GM19193 (cell line): ENCODE data around the gene AIRE.
A peak's percentile ranks its signal among the peaks of the same experiment; 100 is the strongest.

Experiments
- POLR2A ChIP-seq: IDR thresholded peaks from 4 replicates; pipeline ENCODE4 v1.6.1; 2011; ENCODE audit not compliant: insufficient read depth, insufficient read length; ENCODE audit errors: extremely low read depth

Gene AIRE

DNA sequence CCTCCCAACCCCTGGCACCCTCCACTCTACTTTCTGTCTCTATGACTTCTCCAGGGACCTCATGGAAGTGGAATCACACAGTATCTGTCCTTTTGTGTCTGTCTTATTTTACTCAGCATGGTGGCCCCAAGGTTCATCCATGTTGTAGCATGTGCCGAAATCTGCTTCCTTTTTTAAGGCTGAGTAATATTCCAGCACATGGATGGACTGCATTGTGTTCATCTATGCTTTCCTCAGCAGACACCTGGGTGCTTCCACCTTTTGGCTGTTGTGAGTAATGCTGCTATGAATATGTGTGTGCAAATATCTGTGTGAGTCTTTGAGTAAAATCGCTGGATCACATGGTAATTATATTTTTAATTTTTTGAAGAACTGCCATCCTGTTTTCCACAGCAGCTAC lies 12.6 kb downstream of the AIRE start:
- TF ChIP-seq POLR2A: no peak

DNA sequence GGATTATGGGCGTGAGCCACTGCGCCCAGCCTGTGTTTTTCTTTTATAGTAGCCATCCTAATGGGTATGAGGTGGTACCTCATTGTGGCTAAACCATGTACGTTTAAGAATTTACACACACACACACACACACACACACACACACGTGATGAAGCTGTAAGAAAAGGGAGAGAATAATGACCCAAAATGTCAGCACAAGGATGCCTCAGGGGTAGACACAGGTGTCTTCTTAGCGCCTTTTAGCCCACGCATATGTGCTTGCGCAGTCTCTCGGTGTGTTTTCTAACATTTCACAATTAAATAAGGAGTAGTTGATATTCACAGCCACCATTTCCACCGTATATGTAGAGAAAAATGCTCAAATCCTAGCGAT lies 13.4 kb downstream of the AIRE start:
- no peak for TF ChIP-seq POLR2A

DNA sequence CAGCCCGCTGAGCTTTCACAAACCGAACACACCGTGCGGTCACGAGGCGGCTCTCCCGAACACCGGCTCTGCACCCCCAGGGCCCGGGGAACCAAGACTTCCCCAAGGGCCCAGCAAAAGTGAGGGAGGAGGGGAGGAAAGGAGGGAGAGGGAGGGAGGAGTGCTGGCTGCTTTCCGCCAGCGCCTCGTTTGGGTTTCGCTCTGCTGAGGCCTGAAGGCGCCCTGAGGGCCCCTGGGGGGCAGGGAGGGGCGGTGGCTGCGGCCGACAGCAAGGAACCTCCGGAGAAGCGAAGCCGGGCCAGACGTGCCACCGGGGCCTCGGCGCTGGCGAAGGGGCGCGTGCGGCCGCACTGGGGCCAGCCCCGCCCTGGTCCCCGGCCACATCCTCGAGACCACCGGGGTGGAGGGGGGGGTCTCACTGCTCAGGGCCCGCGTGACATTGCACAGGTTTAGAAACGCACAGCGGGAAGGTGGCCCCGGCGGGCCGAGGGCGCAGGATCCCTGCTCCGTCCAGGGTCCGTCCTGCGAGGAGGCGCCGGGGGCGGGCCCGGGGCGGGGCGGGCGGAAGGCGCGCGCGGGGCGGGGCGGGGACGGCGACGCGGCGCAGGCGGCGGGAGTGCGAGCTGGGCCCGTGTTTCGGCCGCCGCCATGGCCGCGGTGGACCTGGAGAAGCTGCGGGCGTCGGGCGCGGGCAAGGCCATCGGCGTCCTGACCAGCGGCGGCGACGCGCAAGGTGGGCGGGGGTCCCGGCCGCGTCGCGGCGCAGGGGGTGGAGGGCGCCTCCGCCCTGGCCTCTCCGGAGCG lies 14.0 kb downstream of the AIRE start, which contains the start of gene PFKL:
PFKL (plus strand) TSS at position 596 of the 804 bp plus-strand sequence; CDS start at position 649, 53 bp downstream.
- TF ChIP-seq POLR2A: peak; percentile 70

DNA sequence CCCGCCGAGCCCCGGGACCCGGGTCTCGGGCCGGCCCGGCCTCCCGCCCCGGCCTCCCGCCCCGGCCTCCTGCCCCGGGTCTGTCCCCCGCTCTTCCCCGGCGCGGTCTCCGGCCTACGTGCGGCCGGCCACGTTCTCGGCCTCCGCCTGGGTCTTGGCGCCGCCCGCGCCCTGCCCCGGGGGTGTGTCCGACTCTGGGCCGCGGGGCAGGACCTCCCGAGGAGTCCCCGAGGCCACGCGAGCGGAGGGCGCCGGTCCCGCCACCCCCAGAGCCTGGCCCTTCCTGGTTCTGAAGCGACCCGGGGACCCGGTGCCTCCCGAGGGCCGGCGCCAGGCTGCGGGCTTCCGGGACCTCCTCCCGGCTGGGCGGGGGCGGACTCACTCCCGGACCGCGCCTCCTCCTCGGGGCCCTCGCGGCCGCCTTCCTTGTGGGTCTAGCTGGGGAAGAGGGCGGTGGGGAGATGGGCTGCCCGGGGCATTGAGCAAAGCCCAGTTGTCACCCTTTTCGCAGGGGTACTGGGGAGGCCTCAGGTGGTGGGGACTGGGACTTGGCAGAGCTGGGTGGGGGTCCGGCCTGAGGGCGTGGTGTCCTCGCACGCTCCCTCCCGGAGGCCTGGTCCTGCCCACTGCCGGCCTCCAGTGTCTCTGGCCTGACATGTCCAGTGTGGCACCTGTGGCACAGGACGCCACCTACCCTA lies 14.7 kb downstream of the AIRE start:
- peak; percentile 5 for TF ChIP-seq POLR2A

DNA sequence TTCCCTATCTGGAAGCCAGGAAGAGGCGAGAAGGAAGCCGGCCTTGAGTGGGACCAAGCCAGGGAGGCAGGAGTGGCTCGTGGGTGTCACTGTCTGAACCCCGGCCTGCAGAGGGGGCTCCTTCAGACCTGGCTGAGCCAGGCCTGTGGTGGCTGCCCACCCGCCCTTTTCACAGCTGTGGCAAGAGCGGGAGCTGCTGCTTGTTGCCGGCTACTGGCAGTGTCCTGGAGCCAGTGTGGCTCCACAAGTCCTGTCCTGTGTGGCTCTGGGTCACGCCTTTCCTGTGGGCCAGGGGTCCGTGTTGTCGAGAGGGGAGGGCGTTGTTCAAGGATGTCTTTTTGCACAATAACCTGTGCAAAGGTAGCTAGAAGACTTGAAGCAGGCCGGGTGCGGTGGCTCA lies 15.5 kb downstream of the AIRE start:
- TF ChIP-seq POLR2A: no peak

DNA sequence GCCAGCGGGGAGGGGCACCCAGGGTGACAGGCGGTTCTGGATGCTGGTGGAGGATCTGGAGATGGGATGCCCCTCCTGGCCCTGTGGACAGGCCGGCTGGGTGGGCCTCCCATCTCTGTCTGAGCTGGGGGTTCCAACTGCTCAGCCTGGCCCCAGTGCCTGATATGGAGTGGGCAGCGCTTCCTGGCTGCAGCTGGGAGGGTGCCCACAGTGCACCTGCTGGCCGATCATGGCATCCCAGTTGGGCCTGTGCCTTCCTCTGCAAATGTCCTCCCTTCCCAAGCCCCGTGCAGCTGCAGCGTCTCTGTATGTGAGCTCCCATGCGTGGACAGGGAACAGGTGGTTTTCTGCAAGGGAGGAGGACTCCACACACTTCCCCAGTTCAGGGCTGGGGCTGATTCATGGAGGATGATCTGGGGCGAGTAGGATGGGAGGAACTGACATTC lies 16.3 kb downstream of the AIRE start:
- TF ChIP-seq POLR2A: no peak

DNA sequence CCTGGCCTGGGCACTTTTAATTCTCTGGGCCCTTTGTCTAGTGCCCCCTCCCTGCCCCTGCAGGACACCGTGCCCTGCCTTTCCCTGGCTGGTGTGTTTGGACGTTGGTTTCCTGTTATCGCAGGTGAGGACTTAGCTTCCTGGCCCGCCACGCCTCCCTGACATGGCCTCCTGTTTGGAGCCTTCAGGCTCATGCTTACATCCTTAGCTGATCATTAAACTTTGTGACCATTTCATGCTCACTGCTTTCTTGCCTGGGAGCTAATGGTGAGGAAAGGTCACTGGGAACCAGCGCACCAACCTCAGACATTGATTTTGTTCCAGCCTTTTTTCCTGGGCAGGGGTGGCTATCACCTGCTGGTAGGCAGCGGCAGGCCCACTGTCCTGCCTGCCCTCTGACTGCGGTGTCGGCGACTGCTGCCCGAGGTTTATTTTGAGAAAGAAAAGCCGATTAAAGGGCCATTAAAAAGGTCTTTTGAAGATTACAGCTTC lies 17.9 kb downstream of the AIRE start:
- TF ChIP-seq POLR2A: no peak

DNA sequence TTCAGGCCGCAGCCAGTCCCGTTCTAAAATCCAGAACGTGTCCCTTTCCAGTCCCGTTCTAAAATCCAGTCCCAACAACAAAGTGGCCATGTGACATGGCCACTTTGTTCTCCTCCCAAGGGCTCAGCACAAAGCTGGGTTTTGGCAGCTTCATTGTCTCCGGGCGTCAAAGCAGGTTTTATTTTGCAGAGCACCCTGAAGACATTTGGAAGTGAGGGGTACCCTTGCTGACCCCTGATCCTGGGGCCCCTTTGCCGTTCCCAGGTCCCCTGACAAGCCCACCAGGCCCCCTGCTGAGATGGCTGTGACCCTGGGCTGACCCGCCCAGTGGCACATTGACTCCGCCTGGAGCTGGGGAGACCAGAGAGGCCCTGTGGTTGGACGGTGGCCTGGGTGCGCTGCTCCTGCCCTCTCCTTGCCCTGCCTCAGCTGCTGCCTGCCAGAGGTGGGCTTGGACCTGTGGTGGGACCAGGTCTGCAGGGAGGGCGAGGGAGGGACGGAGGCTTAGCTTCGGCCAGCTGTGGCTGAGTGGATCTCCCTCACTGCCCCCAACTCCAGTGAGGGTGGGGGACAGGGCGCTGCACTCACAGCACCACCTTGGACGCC lies 18.4 kb downstream of the AIRE start:
- no peak for TF ChIP-seq POLR2A

DNA sequence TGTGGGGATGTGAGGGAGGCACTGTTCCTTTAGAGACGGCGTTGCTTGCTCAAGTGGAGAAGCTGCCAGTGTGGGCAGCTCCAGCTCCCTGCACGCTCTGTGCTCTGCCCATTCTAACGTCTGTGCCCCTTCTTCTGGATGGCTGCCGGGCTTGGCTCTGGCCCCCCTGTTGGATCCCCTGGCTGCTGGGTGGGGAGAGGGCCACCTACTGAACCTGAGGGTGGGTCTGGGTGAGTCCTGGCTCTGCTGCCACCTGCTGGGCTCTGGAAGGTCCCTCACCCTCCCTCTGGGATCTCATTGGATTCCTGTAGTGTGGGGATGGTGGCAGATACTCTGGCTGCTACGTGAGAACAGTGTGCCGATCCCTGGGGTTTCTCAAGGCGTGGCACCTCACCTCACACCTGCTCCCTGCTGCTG lies 19.2 kb downstream of the AIRE start:
- no peak for TF ChIP-seq POLR2A

DNA sequence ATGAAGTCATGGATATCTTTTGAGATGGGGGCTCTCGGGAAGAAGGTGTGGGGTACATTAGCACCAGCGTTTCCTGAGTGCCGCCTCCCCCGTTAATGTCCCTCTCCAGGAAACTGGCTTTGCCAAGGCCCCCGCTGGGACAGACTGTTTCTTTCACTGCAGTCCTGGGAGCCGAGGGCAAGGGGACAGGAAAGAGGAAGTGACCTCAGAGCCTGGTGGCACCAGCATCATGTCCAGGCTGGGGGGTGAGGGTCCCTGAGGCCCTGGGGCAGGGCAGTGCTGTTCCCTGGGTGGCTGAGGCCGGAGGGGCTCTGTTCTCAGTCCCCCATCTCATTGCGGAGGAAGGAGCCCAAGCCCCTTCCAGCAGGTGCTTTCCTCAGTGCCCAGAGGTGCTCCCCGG lies 20.0 kb downstream of the AIRE start:
- no peak for TF ChIP-seq POLR2A

DNA sequence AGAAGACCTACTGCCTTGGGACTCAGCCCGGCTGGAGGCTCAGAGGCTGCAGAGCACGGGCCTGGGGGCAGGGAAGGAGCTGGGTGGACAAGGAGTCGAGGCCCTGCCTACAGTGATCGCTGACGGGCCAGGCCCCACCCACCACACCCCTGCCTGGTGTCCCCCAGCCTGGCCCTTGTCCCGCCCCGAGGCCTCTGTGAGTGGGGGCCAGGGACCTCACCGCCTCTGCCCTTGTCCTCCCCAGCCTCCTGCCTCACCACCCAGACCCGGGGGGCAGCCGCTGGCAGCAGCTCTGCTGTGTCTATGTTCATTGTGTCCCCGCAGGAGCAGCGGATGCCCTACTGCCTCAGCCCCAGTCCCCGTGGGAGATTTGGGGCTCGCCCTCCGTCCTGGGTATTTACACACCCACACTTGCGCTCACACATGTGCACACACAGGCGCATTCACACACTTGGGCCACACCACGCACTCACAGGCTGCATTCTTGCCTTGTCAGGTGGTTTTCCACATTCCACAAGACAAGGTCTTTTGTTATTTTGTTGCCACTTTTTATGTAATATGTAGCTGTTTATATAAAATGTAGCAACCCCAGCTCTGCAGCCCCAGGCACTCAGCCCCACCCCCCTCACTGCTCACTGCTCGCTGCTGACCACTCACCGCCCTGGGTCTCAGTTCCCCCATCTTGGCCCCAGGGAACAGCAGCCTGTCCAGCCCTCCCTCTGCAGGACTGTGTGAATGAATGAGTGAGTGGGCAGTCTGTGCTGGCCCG lies 21.4 kb downstream of the AIRE start:
- TF ChIP-seq POLR2A: no peak

DNA sequence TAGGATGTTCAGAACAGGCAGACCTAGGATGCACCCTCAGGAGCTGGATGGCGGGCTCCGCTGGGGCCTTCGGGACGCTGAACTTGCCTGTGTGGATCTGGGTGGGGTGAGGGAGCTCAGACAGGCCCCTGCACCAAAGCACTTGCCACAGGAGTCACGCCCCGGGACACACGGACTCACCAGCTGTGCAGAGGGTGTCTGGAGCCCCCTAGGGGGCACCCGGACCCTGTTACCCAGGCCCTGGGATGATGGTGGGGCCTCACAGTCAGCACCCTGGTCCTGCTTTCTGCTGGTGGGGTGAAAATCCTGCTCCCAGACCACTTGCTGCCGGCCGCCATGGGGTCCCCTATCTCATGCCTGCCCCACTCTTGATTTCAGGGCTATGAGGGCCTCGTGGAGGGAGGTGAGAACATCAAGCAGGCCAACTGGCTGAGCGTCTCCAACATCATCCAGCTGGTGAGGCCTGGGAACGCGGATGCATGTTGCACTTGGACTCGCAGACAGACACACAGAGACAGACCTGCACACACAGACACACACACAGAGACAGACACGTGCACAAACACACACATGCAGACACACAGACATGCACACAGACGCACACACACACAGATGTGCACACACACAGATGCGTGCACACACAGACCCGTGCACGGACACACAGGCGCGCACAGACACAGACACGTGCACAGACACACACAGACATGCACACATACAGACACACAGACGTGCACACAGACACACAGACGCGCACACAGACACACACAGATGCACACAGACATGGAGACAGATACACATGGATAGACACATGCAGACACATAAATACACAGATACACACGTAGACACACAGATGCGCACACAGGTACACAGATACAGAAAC lies 25.2 kb downstream of the AIRE start:
- TF ChIP-seq POLR2A: no peak

DNA sequence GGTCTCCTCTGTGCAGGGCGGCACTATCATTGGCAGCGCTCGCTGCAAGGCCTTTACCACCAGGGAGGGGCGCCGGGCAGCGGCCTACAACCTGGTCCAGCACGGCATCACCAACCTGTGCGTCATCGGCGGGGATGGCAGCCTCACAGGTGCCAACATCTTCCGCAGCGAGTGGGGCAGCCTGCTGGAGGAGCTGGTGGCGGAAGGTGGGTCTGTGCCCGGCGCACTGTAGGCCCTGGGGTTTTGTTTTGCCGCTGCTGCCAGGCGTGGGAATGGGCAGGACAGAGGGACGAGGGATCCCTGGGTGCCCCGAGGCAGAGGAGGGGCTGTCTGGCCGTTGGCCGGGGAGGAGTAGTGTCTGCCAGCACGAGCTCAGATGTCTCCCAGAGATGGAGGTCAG lies 26.4 kb downstream of the AIRE start:
- TF ChIP-seq POLR2A: no peak

DNA sequence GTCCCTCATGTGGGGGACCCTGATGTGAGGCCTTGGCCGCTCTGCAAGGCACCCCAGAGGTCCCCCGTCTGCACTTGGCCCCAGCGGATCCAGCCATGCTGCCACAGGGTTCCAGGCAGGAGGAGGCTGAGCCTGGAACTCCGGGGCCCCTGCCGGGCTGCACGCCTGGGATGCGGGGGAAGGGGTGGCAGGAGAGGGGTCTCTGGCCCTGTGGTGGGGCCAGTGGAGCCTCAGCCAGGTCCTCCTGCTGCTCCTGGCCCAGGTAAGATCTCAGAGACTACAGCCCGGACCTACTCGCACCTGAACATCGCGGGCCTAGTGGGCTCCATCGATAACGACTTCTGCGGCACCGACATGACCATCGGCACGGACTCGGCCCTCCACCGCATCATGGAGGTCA lies 27.0 kb downstream of the AIRE start:
- no peak for TF ChIP-seq POLR2A
